Effector memory CD8-positive, alpha-beta T cell (primary cell): ENCODE results near the gene SEPTIN5.

Experiments used
- ATAC-seq: fragments of 150-1000 bp; cut with Tn5 transposase; replicated peaks from 2 replicates; pipeline ENCODE4 v1.10.0; 2021; ENCODE audit warnings: mild to moderate bottlenecking, moderate library complexity
- DNase-seq, 3 experiments: peaks; one replicate each; pipeline ENCODE4 v3.0.0; 2021
- H3K27ac Mint-ChIP-seq, 2 donors: one replicate each; pipeline ENCODE4 v1.8.0; 2022; ENCODE audit warnings: mild to moderate bottlenecking in 2 of 2, mixed read lengths in 2 of 2, moderate library complexity in 2 of 2
- H3K27me3 Mint-ChIP-seq, 2 donors: one replicate each; pipeline ENCODE4 v1.8.0; 2022; ENCODE audit warnings: mixed read lengths in 2 of 2
- H3K36me3 Mint-ChIP-seq: one replicate; pipeline ENCODE4 v1.8.0; 2022; ENCODE audit warnings: mild to moderate bottlenecking, moderate library complexity, mixed read lengths; ENCODE audit not compliant: insufficient read depth
- H3K4me1 Mint-ChIP-seq, 2 donors: one replicate each; pipeline ENCODE4 v1.8.0; 2022; ENCODE audit warnings: low read depth in 2 of 2, mixed read lengths in 2 of 2
- H3K4me3 Mint-ChIP-seq, 2 donors: one replicate each; pipeline ENCODE4 v1.8.0; 2022; ENCODE audit warnings: mild to moderate bottlenecking in 2 of 2, mixed read lengths in 2 of 2, moderate library complexity in 2 of 2
- H3K9me3 Mint-ChIP-seq, 2 donors: one replicate each; pipeline ENCODE4 v1.8.0; 2022; ENCODE audit warnings: mixed read lengths in 2 of 2
- total RNA-seq, 9 experiments: gene quantifications; one replicate each; lab custom pipeline; 2026; lab: John Stamatoyannopoulos, UW

The SEPTIN5 gene
- total RNA-seq, result 0 to 0.26 (median 0.06) reads per million in 9 experiments

DNA sequence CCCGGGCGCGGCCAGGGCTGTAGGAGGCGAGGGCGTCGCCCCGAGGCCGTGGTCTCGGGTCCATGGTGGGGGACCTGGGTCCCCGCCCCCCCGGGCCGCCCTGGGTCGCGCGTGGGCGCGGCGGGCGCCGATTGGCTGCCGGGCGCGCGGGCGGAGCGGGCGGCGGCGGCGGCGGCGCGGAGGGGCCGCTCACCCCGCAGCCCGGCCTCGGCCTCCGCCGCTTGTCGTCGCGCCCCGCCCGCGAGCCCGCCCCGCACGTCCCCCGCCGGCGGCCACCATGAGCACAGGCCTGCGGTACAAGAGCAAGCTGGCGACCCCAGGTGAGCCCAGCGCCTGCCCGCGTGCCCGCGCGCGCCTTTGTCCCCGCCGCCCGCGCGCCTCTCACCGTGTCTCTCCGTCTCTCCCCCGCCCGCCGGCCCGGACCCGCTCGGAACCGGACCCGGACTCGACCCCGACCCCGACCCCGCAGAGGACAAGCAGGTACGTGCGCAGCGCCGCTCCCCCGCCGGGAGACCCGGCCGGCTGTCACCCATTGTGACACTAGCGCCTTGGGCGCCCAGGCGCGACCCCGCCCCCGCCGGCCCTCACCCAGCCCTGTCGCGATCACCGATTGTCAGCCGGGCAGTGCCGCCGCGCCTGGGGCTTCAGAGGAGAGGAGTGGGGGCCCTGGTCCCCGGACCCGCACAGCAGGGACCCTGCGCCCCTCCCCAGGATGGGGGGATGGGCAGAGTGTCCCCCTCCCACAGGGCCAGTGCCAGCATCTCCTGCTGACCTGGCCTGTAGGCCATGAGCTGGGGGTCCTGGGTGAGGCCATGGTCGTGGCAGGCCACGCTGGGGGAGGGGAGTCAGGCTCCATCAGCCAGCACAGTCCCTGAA, at the start of gene SEPTIN5:
Gene SEPTIN5 (plus strand): TSS at position 192 of the 876 bp plus-strand sequence. CDS start 86 bp downstream, at position 278.
- peaks cover 23 to 59% of the 10 kb centered on the region in 2 donors for H3K27me3 Mint-ChIP-seq
- no peaks in the 10 kb centered on the region for H3K9me3 Mint-ChIP-seq
- H3K4me1 Mint-ChIP-seq, result peaks cover 0 to 6% of the 10 kb centered on the region in 2 donors
- peak within 1 kb of the TSS; percentile 58 to 61 for H3K4me3 Mint-ChIP-seq
- DNase-seq, result no peak
- peaks cover 4% of the 10 kb centered on the region for H3K36me3 Mint-ChIP-seq
- no peak for ATAC-seq
- H3K27ac Mint-ChIP-seq, result no peak within 1 kb of the TSS

DNA sequence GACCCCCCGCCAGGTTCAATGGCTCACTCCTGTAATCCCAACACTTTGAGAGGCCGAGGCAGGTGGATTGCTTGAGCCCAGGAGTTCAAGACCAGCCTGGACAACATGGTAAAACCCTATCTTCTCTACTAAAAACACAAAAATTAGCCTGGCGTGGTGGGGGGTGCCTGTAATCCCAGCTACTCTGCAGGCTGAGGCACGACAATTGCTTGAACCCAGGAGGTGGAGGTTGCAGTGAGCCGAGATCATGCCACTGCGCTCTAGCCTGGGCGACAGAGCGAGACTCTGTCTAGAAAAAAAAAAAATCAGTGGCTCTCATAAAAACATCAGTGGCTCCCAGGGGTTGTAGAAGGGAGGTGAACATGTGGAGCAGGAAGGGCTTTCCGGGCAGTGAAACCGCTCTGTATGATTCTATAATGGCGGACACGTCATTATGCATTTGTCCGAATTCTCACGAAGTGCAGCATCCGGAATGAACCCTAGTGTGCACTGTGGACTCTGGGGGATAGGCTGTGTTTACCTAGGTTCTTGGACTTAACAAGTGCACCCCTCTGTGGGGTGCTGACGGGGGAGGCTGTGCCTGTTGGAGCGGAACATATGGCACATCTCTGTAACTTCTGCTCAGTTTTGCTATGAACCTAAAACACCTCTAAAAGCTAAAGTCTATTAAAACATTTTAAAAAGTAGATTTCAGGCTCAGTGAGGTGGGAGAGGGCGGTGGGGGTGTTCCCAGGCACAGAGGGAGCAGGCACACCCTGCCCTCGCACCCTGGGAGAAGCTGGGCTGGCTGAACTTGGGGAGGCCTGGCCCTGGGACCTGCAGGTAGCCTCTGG, 49.1 kb upstream of the SEPTIN5 start:
- Mint-ChIP-seq H3K27ac (no peak overlapping the region), H3K9me3 (no peaks in the 10 kb centered on the region), H3K36me3 (no peaks in the 10 kb centered on the region), H3K4me3 (no peak overlapping the region), H3K4me1 (no peaks in the 10 kb centered on the region), H3K27me3 (peaks cover 22 to 50% of the 10 kb centered on the region in 2 donors)
- no peak for DNase-seq
- no peak for ATAC-seq

DNA sequence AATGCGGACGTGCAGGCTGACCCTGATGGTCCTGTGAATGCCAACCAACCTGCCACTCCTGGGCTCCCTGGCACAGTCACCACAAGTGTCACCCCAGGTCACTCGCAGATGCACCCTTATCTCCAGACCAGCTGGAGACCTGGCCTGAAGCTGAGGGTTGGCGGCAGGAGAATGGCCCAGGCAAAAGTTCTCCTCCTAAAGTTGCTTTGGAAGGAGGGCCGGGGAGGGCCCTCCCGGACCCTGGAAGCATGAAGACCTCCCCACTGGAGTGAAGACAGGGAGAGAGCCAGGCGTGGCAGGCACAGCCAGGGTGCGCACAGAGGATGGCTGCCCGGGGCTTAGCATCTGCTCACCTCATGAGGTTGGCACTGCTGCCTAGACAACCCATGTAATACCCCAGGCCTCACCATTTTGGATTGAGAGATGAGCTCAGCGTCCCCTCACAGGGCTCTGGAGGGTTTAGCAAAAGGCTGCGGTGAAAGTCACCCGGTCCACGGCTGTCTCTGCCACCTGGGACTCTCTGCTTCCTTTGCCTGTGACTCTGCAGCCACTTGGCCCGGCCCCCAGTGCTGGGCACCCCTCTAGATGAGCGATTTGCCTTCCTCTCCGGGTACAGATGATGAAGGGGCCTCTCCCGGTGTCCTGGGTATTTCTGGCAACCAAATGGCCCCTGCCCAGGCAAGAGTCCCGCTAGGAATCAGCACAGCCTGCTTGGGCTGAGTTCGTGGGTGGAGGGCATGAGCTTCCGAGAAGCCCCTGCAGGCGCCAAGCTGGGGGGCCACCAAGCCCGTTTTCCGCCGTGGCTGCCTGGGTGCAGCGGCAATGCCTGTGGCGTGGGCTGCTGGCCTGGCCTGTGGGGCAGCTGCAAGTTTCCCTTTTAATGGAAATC, 48.3 kb upstream of the SEPTIN5 start:
- Mint-ChIP-seq H3K27me3 (peaks cover 22 to 53% of the 10 kb centered on the region in 2 donors), H3K4me1 (no peaks in the 10 kb centered on the region), H3K27ac (no peak overlapping the region), H3K36me3 (no peaks in the 10 kb centered on the region), H3K9me3 (no peaks in the 10 kb centered on the region), H3K4me3 (no peak overlapping the region)
- DNase-seq (no peak), ATAC-seq (no peak)

DNA sequence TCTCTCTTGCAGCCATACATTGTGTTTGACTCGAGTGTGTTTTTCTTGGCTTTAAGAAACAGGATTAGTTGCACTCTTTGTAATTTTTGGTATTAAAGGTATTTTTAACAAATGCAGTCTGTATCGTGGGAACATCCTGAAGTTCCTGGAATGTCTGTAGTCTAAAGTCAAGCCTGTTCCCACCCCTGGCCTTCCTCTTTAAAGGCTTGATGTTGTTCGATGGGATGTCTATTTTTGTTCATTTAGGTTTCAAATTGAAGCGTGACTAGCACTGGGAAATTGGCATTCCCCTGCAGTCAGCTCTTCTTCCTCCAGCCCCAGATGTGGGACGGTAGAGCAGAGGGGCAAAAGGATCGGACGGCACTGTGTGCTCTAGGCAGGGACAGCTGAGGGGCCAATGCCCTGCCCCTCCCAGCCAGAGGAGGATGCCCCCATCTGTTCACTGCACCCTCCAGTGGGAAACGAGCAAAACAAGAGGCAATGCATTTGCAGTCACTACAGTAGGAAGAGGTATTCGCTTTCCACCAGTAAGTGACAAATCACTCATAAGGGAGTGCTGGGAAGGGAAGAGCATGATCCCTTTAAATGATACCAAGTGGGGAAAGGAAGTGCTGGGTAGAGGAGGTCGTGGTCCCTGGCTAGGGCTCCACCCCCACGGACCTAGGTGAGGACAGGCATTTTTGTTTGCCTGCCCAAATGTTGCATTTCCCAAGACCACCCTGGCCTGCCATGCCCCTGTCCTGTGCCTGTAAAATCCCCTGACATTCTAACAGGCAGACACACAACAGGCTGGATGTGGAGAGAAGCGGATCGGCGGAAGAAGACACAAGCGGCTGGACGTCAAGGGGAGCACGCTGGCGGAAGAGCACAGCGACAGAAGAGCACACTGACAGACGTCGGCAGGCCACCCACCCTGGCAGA, 47.4 kb upstream of the SEPTIN5 start:
- Mint-ChIP-seq H3K4me1 (no peaks in the 10 kb centered on the region), H3K4me3 (no peak overlapping the region), H3K36me3 (no peaks in the 10 kb centered on the region), H3K27ac (no peak overlapping the region), H3K9me3 (no peaks in the 10 kb centered on the region), H3K27me3 (peaks cover 25 to 62% of the 10 kb centered on the region in 2 donors)
- no peak for ATAC-seq
- no peak for DNase-seq

DNA sequence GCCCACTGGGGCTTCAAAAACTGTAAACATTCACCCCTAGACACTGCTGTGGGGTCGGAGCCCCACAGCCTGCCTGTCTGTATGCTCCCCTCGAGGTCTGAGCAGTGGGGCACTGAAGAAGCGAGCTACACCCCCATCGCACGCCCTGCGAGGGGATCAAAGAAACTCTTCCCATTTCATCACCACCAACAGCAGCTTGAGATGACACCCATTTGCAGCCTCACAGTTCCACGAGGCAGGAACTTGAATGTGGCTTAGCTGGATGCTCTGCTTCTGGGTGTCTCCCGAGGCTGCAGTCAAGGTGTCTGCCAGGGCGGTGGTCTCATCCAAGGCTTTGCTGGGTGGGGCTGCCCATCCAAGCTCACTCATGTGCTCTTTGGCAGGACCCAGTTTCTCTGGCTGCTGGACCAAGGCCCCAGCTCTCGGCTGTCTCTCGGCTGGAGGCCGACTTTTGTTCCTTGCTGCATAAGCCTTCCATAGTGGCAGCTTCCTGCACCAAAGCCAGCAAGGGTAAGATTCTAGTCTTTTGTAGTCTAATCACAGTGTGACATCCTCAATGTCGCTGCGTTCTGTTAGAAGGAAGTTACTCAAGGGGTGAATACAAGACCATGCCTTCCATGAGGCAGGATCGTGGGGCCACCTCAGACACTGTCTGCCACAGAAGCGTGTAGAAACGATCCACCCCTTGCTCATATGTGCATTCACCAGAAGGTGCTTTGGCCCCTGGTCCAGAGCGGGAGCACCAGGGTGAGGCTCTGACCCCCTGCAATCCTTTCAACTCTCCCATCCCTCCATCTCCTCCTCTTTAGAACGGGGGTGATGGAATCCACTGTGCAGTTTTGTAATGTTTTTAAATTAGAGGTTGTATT, 46.2 kb upstream of the SEPTIN5 start:
- ATAC-seq (no peak), DNase-seq (no peak)
- Mint-ChIP-seq H3K27me3 (peaks cover 33 to 73% of the 10 kb centered on the region in 2 donors), H3K4me1 (no peaks in the 10 kb centered on the region), H3K9me3 (no peaks in the 10 kb centered on the region), H3K4me3 (no peak overlapping the region), H3K27ac (no peak overlapping the region), H3K36me3 (no peaks in the 10 kb centered on the region)

DNA sequence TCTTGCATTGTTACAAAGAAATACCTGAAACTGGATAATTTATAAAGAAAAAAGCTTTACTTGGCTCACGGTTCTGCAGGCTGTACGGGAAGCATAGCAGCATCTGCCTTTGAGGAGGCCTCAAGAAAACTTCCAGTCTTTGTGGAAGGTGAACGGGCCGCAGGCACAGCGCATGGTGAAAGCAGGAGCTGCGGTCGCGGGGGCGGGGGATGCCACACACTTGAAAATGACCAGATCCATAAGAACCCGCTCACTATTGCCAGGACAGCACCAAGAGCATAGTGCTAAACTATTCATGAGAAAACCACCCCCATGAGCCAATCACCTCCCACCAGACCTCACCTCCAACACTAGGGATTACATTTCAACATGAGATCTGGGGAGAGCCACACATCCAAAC, 45.6 kb upstream of the SEPTIN5 start:
- Mint-ChIP-seq H3K9me3 (no peaks in the 10 kb centered on the region), H3K27me3 (peaks cover 38 to 74% of the 10 kb centered on the region in 2 donors), H3K36me3 (no peaks in the 10 kb centered on the region), H3K4me1 (no peaks in the 10 kb centered on the region), H3K4me3 (no peak overlapping the region), H3K27ac (no peak overlapping the region)
- no peak for ATAC-seq
- DNase-seq, result no peak

DNA sequence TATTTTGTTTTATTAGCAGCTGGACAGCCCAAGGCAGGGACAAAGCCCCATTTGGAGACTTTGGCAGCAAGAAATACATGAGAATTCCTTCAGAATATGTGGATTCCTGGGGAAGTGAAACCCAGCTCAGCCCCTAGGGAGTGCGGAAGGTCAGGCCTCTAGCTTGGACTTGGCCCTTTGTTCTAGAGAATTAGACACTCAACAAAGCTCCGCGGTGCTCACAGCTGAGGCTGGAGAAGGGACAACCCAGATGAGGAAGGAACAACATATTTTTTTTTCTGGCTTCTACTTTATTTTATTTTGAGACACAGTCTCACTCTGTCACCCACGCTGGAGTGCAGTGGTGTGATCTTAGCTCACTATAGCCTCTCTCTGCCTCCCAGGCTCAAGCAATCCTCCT, 44.7 kb upstream of the SEPTIN5 start:
- ATAC-seq (no peak), DNase-seq (no peak)
- Mint-ChIP-seq H3K27me3 (peaks cover 41 to 74% of the 10 kb centered on the region in 2 donors), H3K36me3 (no peaks in the 10 kb centered on the region), H3K27ac (no peak overlapping the region), H3K4me3 (no peak overlapping the region), H3K9me3 (no peaks in the 10 kb centered on the region), H3K4me1 (no peaks in the 10 kb centered on the region)

DNA sequence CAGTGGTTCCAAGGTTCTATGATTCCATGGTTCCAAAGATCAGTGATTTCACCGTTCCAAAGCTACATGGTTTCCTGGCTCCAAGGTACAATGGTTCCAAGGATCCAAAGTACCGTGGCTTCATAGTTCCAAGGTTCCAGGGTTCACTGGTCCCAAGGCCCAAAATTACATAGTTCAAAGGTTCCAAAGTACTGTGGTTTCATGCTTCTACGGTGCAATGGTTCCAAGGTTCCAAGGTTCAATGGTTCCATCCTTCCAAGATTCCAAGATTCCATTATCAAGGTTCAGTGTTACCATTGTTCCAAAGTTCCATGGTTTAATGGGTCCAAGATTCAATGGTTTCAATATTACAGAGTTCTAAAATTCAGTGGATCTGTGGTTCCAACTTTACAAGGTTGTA, 43.0 kb upstream of the SEPTIN5 start:
- H3K27me3 Mint-ChIP-seq, result peaks cover 43 to 73% of the 10 kb centered on the region in 2 donors
- no peak for DNase-seq
- no peak overlapping the region for H3K27ac Mint-ChIP-seq

DNA sequence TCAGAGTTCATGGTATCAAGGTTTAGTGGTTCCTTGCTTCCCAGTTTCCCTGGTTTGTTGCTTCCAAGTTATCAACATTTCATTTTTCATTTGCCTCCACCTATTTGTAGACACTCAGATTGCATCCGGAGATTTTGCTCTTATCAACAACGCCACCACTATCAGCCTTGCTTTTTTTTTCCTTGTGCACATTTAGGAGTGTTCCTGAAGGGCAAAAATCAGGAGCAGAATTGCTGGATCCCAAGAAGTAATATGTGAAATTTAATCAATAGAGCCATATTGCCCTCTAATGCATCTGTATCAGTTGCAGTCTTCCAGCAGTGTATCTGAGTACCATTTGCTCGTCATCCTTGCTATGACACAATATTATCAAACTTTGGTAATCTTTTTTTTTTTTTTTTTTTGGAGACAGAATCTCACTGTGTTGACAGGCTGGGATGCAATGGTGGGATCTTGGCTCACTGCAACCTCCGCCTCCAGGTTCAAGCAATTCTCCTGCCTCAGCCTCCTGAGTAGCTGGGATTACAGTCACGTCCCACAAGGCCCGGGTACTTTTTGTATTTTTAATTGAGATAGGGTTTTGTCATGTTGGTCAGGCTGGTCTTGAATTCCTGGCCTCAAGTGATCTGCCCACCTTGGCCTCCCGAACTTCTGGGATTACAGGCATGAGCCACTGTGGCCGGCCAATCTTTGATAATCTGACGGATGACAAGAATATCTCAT, 42.1 kb upstream of the SEPTIN5 start:
- Mint-ChIP-seq H3K27ac (no peak overlapping the region), H3K36me3 (no peaks in the 10 kb centered on the region), H3K27me3 (peaks cover 37 to 70% of the 10 kb centered on the region in 2 donors), H3K4me3 (no peak overlapping the region), H3K4me1 (no peaks in the 10 kb centered on the region), H3K9me3 (no peaks in the 10 kb centered on the region)
- ATAC-seq (no peak), DNase-seq (no peak)

More for the DNA sequence above, 43.0 kb upstream of the SEPTIN5 start:
- no peaks in the 10 kb centered on the region for H3K36me3 Mint-ChIP-seq
- no peak for ATAC-seq
- no peaks in the 10 kb centered on the region for H3K4me1 Mint-ChIP-seq
- no peaks in the 10 kb centered on the region for H3K9me3 Mint-ChIP-seq
- no peak overlapping the region for H3K4me3 Mint-ChIP-seq

DNA sequence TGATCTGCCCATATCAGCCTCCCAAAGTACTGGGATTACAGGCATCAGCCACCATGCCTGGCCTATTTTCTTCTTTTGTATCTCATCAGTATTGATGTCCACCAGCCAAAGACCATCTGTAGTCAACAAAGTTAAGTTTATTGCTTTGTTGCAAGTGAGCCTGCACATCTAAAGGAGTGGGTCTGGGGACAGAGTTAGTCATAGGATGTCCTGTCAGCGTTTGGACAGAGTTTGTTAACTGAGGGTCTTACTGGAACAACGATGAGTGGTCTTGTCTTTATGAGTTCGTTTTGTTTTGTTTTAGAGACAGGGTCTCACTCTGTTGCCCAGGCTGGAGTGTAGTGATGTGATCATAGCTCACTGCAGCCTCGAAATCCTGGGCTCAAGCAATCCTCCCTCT, 40.6 kb upstream of the SEPTIN5 start:
- Mint-ChIP-seq H3K9me3 (no peaks in the 10 kb centered on the region), H3K4me3 (no peak overlapping the region), H3K4me1 (no peaks in the 10 kb centered on the region), H3K36me3 (no peaks in the 10 kb centered on the region), H3K27ac (no peak overlapping the region), H3K27me3 (peaks cover 41 to 75% of the 10 kb centered on the region in 2 donors)
- DNase-seq (no peak), ATAC-seq (no peak)
